ENCODE results near the gene CELSR1. TPM values are rescaled to one million over a fixed set of nuclear protein-coding genes. Genes with fewer than 3 reads are reported as not detected.

Gene CELSR1
- total RNA-seq, 3 donors from 2014 or later: 1.9 to 4.2 (median 2.5) TPM

DNA sequence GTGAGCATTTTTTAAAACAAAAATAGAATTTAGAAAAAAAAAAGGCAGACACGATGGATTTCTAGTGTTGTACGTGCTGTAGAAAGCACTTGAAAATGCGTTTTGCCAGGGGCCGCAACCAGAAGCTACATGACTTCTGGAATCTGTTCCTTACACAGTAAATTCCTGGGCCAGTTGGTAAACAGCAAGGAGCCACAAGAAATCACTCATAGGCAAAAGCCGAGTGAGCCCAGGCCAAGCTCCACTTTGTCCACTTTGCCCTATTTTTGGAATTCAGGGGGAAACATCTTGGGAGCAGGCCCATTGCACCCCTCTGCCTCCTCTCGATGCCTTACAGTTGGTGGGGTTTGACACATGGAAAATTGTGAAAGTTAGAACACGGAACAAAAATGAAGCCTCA lies 4.1 kb upstream of the CELSR1 start:
- no peak for TF ChIP-seq CTCF (IDR thresholded peaks at IDR 0.05)
- intact Hi-C loops (cut with DNase I, micrococcal nuclease): loop anchor here (5.0 to 10.0 kb wide), 2 partner anchors 174 to 187 kb away; no protein-coding TSS in a partner anchor
- Histone ChIP-seq H3K36me3 (ENCODE audit: low read depth) (no peaks in the 10 kb centered on the region), H3K4me1 (ENCODE audit: low read depth) (peaks cover 23% of the 10 kb centered on the region), H3K9me3 (no peaks in the 10 kb centered on the region), H3K4me3 (no peak overlapping the region)
- ATAC-seq (no peak), DNase-seq (no peak)

DNA sequence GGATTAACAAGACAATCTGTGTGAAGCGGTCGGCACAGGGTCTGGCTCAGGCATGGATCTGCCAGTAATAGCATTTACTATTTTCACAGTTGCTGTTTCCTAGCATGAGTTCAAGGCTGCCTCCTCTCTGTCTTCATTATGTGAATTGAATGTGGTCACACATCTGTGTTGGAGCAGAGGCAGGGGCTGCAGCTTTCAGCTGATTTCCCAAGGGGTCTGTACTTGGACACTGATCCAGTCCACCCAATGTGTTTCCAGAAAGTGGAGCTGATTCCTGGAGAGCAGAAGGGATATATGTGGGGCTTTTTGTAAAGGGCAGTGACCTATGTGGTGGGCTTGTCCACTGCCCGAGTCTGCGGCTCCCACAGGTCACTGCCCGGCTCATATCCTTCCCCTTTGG lies 3.5 kb upstream of the CELSR1 start:
- Histone ChIP-seq H3K4me3 (no peak overlapping the region), H3K9me3 (no peaks in the 10 kb centered on the region), H3K36me3 (ENCODE audit: low read depth) (no peaks in the 10 kb centered on the region), H3K4me1 (ENCODE audit: low read depth) (peaks cover 23% of the 10 kb centered on the region)
- ATAC-seq: no peak
- no peak for TF ChIP-seq CTCF (IDR thresholded peaks at IDR 0.05)
- intact Hi-C loops (cut with DNase I, micrococcal nuclease): loop anchor here (5.0 to 10.0 kb wide), 2 partner anchors 174 to 186 kb away; no protein-coding TSS in a partner anchor
- no peak for DNase-seq

GRCh38 chr22:46539169-46539568 lies 1.7 kb upstream of the CELSR1 start:
- TF ChIP-seq CTCF (IDR thresholded peaks at IDR 0.05): no peak
- intact Hi-C loops (cut with DNase I, micrococcal nuclease): no loop called here
- DNase-seq: no peak
- peak; percentile 9 for ATAC-seq
- Histone ChIP-seq H3K4me3 (no peak overlapping the region), H3K4me1 (ENCODE audit: low read depth) (peaks cover 19% of the 10 kb centered on the region), H3K36me3 (ENCODE audit: low read depth) (no peaks in the 10 kb centered on the region), H3K9me3 (no peaks in the 10 kb centered on the region)

GRCh38 chr22:46538814-46539160 lies 1.4 kb upstream of the CELSR1 start:
- no peak for DNase-seq
- TF ChIP-seq CTCF (IDR thresholded peaks at IDR 0.05): no peak
- Histone ChIP-seq H3K9me3 (no peaks in the 10 kb centered on the region), H3K4me3 (no peak overlapping the region), H3K36me3 (ENCODE audit: low read depth) (no peaks in the 10 kb centered on the region), H3K4me1 (ENCODE audit: low read depth) (peaks cover 19% of the 10 kb centered on the region)
- ATAC-seq: no peak
- intact Hi-C loops (cut with DNase I, micrococcal nuclease): no loop called here

GRCh38 chr22:46537946-46538813 lies 760 bp upstream of the CELSR1 start:
- intact Hi-C loops (cut with DNase I, micrococcal nuclease): no loop called here
- DNase-seq (no peak), ATAC-seq (no peak)

More at GRCh38 chr22:46537946-46538813, 760 bp upstream of the CELSR1 start:
- no peak for TF ChIP-seq CTCF (IDR thresholded peaks at IDR 0.05)
- Histone ChIP-seq H3K36me3 (ENCODE audit: low read depth) (no peaks in the 10 kb centered on the region), H3K4me3 (no peak overlapping the region), H3K9me3 (no peaks in the 10 kb centered on the region), H3K4me1 (ENCODE audit: low read depth) (peaks cover 19% of the 10 kb centered on the region)
